NCI-H1417 (cell line): ENCODE results near the gene OGFOD2.

Experiments used
- DNase-seq, 3 experiments: peaks; one replicate each; lab custom pipeline; 2025; lab: John Stamatoyannopoulos, UW

The OGFOD2 gene

DNA sequence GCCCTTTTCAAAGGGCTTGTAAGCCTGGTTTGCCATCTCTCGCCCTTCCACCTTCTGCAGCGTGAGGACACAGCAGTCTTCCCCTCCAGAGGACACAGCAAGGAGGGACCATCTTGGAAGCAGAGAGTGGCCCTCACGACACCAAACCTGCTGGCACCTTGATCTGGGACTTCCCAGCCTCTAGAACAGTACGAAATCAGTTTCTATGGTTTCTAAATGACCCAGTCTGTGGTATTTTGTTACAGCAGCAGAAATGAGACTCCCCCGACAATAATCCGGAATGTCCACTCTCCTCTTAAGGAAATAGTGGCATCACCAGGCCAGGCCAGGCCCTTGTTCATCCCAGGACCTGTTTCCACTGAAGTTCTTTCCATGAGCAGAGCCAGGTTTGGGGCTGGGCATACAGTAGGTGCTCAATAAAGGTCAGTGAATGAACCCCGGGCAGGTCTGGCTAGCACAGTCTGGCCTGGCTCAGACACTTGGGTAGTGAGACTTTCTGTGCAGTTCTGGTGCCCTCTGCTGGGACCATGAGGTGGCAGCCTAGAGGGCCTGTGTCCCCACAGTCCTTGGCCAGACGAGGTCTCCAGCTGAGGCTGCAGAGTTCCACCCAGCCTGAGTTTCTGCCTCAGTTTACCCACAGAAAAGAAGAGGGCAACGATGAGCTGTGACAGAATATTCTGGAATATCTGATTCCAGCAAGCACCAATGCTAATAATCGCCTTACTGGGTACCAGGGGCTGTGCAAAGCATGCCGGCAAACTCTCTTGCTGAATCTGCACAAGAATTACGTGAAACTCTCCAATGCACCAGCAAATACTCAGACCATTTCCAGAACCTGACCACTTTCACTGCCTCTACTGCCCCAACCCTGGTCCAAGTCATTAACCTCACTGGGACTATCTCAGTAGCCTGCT, 22.8 kb upstream of the OGFOD2 start:
- peak; percentile 54 to 81 (median 65) for DNase-seq

DNA sequence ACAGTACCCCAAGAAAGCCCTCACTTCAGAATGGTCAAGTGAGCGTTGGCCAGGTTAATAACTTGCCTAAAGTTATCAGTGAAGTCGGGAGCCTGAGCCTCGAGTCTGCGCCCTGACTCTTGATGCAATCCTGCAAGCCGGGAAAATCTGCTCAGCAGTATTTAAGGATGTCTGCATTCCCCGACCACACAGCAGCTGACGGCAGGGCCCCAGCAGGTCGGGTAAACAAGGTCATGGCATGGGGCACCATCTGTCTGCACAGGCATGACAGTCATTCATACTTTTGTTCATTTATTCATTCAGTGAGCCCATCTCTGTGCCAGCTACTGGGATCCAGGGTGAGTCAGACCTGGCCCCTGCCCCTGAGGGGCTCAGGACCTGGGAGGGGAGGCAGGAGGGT, 19.9 kb upstream of the OGFOD2 start:
- no peak for DNase-seq

DNA sequence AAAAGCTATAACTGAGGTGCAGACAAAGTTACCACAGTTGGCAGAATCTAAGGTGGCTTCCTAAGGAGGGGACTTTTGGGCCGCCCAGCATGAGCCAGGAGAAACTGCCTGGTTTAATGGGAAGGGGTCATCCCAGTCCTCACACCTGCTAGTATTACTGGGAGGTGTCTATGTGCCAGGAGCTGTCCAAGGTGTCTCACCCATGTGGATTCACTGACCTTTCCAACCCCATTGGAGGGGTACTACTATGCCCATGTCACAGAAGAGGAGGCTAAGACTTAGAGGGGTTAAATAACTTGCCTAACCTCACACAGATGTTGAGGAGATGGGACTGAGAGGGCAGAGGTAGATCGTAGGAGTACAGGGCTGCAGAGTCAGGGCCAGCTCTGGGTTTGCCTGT, 19.0 kb upstream of the OGFOD2 start:
- DNase-seq = no peak

DNA sequence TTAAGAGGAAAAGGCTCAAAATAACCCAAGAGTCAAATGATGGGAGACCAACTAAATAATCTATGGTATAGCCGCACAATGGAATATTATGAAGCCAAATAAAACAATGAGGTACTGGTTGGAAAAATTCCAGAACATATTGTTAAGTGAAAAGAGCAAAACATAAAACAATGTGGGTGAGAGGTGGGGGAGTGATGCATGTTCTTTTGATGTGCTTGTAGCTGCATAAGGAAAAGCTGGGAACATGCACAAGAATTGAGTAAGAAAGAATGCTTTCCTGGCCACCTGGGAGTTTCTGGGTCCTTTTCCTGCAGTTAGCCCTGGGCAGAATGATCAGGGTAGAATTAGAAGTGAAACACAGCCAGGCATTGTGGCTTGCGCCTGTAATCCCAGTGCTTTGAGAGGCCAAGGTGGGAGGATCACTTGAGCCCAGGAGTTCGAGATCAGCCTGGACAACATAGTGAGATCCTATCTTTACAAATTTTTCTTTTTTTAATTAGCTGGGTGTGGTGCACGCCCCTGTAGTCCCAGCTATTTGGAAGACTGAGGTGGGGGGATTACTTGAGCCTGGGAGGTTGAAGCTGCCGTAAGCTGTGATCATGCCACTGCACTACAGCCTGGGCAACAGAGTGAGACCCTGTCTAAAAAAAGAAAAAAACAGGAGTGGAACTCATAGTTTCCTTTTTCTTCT, 16.7 kb upstream of the OGFOD2 start:
- no peak for DNase-seq

DNA sequence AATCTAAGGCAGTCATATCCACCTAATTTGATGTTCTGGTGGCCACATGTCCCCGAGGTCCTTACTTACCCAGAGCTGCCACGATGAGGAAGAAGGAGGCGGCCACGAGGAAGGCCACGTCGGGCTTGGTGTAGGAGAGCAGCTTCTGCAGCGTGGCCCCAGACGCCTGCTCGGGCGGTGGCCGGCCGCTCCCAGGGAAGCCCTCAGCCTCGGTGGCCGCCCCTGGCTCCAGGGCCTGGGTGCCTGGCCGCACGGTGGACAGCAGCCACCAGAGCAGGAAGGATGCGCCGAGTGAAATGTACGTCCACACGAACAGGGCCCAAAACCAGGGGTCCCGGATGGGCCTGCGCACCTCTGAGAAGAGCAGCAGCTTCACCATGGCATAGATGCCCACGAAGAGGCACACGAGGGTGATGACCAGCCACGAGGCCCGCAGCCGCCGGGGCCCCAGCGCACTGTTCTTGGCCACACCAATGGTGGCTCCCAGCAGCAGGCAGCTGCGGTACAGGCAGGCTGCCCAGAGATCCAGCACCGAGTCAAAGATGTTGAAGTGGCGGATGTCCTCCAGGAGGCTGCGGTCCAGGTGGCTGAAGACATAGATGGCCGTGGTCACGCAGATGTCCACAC, 15.4 kb upstream of the OGFOD2 start:
- DNase-seq = no peak

DNA sequence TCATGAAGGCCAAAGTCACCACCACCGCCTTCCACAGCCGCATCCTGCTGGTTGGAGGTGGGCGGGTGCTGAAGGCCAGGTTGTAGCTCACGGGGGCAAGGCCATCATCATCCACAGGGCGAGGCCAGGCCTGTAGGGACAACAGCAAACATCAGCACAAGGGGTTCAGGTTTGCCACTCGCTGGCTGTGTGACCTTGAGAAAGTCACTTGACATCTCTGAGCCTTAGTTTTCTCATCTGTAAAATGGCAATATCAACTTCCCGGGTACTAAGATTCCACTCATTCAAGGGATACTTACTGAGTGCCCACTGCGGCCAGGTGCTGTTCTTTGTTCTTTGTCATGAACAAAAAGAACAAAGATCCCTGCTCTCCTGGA, 14.9 kb upstream of the OGFOD2 start:
- no peak for DNase-seq

DNA sequence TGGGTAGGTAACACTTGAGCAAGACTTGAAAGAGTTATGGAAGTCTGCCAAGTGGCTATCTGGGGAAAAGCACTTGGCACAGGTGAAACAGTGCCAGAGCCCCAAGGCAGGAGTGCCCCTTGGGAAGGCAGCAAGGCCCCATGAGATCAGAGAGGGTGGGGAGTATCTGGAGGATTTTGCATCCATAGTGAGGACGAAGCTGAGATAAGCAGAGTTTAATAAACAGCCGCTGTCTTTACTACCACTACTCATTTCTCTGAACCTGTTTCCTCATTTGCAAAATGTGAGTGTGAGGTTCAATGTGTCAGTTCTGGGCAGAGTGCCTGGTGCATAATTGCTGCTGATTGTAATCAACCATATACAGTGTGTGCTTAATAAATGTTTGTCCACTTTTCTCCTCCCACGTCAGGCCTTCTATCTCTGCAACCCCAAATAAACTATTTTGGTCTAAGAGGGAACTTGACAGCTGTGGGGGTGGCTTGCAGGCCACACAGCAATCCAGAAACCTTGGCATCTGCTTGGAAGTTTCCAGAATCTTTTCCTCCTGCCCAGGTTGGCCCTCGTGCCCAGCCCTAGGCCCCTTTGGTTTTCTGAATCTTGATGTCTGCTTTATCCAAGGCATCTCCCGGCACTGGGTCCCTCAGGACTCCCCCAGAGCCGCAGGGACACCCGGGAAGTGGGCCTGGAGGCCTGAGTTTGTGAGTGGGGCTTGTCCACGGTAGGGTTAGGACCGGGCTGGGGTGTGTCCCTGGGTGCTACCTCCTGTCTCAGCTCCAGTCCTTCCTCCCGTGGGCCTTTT, 13.3 kb upstream of the OGFOD2 start:
- peak in 1 of 3 experiments; percentile 12 for DNase-seq

DNA sequence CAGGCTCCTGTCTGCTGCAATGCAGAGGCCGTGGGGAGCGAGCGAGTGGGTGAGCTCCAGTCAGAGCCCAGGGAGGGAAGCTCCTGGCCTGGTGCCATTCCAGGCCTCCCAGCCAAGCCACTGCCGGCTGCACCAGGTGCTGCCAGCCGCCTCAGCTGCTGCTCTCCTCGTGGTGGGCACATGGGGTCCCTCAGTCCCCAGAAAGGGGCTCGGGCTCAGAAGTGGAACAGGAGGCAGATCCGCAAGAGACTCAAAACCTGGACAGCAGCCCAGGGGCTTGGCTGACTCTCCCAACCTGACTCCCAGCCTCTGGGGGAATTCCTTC, 11.1 kb upstream of the OGFOD2 start:
- no peak for DNase-seq

DNA sequence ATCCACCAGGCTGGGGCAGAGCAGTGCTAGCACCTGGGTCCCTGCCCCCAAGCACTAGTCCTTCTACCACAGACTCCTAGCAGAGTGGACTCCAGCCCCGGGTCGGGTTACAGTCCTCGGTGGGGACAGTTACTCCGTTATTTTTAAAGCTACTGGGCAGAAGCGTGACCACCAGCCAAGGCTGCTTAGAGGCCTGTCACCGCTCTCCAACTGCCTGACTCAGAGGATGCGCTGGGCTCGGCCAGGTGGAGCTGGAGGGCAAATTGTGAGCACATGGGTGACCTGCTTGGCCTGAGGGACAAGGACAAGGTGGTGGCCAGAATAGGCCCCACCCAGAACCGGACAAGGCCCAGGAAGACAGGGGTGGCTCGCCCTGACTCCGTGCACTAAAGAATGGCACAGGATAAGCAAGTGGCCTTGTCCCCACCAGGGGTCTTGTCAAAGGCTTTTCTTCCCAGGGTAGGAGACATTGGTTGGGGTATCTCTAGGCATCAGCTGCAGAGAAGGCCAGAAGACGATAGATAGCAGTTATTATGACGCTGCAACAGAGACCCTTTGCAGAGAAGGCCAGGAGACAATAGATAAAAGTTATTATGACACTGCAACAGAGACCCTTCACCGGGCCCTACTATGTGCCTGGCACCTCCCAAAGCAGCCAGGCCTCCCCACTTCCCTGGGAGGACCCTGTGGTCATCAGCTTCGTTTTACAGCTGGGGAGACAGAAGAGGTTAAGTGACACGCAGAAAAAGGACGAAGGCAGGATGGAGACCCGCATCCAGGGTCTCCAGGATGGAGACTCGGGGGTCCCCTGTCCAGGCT, 10.4 kb upstream of the OGFOD2 start:
- no peak for DNase-seq

DNA sequence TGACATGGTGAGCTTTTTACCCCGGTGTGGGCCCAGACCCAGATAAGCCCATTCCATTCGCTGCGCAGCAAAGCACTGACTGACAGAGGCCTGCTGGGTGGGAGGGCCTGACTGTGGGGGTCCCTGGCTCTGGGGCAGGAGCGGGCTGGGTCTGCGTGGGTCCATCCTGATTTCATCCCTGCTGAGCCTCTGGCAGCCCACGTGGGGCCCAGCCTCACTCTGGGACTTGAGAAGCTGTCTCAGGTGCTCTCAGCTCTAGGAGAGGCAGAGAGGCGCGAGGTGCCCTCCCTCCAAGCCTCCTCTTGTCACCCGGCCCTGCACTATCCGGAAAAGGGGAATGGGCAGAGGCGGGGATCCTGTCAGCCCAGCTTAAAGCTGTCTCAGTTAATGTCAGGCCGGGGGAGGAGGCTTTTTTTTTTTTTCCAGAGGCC, 9.7 kb upstream of the OGFOD2 start:
- DNase-seq = peak in 1 of 3 experiments; percentile 23

DNA sequence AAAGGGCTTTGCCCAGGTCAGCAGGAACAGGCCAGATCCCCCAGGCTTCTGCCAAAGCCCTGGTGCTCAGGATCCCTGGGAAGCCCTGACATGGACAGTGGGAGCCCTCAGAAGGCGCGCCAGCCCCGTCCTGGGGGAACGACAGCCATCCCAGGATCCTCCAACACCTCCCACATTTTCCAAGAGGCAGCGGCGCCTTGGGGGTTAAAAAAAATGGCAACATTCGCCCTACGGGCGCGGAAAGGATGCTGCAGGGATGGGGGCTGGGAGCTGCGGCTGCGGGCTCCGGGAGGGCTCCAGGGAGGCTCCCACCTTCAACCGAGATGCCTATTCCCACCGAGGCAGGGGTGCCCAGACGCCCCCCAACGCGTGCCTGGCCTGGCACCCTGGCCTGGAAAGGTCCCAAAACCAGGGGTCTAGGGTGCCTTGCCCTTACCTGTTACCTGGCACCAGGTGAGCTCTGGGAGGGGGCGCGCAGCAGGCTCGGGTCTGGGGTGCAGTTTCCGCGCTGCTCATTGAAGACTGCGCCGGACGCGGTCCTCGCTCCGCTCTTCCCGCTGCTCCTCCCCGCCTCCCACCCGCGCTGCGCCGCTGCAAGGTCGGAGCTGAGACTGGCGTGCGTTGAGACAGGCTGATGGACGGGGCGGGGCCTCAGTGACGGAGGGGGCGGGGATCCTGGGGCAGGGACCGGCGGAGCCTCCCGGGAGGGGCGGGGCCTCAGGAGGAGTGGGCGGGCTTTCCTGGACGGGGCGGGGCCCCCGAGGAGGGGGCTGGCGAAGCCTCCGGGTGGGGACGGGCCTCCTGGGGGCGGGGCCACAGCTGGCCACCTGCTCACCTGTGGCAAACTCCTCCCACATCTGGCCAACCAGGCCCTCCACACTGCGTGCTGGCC, 8.9 kb upstream of the OGFOD2 start, which contains the start of gene ABCB9:
TSS of gene ABCB9 (minus strand) at position 613 of the 892 bp plus-strand sequence. CDS start 6,228 bp downstream, outside the sequence.
- peak; percentile 95 to 98 (median 97) for DNase-seq

DNA sequence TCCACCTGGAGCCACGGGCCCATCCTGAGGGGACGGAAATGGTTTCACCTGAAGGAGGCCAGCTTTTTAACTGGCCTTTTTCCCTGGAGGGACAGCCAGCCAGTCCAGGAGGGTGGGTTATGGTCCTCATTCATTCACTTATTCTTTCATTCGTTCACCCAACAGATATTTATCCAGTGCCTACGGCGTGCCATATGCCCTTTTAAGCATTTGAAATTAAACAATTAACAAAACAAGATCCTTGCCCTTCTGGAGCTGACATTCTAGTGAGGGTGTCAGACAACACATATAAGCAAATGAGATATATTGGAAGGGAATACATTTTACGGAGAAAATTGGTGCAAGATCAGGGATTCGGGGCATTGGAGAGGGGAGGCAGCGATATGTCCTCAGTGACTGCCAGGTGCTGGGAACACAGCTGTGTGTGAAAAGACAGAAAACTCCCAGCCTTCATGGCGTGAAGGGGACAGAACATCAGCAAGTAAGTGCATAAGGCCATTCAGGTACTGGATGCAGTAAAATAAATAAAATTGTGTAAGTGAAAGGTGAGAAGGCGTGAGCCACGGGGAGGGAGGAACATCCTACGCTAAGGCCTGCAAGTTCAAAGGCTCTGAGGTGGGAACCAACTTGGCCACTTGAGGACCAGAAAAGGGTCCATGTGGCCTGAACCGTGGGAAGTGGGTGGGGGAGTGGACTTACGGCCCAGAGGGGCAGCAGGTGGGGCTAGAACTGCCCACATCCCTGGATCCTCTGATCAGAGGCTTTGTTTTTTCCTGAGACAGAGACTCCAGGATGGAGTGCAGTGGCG, 8.1 kb upstream of the OGFOD2 start:
- DNase-seq = no peak

DNA sequence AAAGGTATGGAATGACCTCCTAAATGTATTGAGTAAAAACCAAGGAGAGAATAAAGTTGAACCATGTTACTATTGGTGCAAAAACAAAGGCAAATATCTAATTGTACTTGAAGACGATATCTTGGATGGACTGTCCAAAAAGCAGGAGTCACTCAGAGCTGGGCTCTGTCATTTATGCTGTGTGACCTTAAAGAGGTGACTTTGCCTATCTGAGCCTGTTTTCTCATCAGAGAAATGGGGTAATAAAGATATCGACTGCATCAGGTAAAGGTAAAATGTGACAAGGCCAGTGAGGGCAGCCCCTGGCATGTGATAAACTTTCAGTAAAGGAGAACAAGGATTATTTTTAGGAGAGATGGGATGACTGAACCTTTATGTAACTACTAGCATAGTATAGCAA, 6.9 kb upstream of the OGFOD2 start:
- DNase-seq = no peak

DNA sequence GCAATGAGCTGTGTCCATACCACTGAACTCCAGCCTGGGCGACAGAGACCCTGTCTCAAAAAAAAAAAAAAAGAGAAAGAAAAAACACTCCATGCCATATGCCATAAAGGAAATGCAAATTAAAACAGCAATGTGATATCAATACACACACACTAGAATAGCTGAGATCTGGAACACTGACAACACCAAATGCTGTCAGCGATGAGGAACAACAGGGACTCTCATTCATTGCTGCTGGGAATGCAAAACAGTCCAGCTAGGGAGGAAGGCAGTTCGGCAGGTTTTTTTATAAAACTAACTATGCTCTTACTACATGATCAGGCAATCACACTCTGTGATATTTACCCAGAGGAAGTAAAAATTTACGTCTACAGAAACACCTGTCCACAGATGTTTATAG, 5.4 kb upstream of the OGFOD2 start:
- DNase-seq = no peak

DNA sequence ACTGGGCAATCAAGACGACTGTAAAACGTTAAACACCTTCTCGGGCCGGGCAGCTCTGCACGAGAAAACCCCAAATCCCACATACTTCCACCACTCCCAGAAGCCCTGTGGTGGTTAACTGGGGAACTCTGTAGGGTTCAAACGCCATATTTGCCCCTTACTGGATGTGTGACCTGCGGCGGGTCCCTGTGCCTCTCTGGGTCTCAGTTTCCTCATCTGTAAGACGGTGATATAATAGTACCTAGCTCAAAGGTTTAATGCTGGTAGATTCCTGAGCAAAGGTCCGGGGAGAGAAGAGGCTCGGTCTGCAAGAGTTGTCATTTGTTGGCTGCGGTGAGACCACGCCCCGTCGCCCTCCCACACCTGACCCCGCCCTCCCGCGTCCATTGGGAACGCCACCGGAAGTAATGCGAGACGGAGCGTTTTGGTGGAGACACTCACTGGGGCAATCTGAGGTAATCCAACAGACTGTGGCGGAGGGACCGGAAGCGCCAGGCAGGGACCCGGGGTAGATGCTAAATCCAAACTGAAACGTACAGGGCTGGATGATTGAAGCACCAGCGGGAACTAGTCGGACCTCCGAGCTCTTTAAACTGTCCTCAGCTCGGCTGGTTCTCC, 661 bp upstream of the OGFOD2 start:
- peak; percentile 99 to 100 (median 99) for DNase-seq

DNA sequence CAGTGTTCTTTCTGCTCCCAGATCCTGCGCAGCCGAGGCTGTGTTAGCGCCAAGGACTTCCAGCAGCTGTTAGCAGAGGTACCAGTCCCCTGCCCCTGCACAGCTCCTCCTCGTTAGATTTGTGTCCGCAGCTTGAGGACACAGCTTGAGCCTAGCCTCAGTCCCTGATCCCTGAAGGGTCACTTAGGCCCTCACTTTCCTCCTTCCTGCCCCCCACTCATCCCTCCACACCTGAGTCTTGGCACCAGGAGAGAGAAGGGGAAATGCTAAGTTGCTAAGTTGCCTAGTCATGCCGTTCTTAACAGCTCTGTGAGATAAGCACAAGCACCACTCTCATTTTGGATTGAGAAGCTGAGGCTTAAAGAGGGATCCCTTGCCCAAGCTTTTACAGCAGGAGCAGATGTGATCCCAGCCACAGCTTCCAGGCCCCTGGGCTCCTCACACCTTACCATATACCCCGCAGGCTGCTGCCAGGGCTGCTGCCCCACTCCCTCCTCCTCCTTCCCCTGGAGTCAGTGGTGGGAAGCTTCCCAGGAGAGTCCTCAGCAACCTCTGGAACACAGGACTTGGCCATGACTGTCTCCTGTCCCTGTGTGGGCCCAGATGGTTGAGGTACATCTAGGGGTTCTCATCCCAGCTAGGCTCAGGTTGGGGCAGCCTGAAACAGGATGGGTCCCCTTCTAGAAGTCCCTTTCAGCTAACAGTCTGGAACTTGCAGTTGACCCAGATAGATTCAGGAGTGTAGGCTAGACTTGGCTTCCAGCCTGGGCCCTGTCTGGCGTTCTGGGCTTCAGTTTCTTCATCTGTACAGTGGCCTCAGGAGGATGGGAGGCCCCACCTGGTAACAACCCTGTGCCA, 975 bp downstream of the OGFOD2 start:
- peak in 1 of 3 experiments; percentile 66 for DNase-seq

DNA sequence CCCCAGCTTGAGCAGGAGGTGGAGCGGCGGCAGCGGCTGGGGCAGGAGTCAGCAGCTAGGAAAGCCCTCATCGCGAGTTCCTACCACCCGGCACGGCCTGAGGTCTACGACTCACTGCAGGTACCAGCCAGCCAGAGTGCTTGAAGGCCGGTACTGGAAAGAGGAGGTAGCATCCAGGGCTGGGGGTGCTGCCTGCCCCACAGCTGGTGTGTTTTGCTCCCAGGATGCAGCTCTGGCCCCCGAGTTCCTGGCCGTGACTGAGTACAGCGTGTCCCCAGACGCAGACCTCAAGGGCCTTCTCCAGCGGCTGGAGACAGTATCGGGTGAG, 1.6 kb downstream of the OGFOD2 start:
- no peak for DNase-seq

DNA sequence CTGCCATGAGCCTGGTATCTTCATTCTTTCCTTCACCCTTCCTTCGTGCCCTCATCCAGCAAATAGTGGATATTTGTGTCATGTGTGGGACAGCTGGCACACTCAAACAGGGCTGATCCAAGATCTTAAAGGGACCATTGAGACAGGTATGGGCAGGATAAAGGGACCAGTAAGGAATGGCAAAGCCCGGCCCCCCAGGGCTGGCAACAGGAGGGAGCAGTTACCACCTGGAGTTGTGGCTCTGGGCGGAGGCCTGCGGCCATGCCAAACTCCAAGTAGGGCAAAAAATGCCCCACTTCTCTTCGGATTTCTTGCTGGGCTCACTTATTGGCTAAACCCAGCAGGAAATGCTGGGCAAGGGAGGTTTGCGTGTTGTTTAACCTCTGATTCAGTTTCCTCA, 2.1 kb downstream of the OGFOD2 start:
- DNase-seq = no peak
